Measurements from ENCODE around the gene PTX3.

Gene PTX3

DNA sequence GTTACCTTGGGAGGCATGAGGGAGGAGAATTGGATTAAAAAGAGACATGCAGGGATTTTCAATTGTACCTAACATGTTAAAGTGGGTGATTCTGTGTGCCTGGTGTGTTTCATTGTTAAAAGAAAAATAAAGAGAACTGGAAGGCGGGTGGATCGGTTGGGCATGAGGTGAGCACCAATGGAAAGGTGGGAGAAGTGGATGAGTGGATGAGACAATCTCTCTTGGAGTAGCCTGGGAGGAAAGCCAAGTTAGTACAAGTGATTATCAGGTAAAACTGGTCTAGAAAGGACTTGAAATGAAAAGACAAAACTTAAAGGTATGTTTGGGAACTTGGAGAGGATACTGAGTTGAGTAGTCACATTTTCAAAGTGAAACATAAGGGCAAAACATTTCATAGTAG lies 54.5 kb downstream of the PTX3 start:
- Histone ChIP-seq H3K4me3 (no peak overlapping the region), H3K4me1 (no peaks in the 10 kb centered on the region), H3K27ac (no peak overlapping the region), H3K9me3 (no peaks in the 10 kb centered on the region), H3K27me3 (no peaks in the 10 kb centered on the region), H3K36me3 (no peaks in the 10 kb centered on the region)
- TF ChIP-seq, protein P1, sequence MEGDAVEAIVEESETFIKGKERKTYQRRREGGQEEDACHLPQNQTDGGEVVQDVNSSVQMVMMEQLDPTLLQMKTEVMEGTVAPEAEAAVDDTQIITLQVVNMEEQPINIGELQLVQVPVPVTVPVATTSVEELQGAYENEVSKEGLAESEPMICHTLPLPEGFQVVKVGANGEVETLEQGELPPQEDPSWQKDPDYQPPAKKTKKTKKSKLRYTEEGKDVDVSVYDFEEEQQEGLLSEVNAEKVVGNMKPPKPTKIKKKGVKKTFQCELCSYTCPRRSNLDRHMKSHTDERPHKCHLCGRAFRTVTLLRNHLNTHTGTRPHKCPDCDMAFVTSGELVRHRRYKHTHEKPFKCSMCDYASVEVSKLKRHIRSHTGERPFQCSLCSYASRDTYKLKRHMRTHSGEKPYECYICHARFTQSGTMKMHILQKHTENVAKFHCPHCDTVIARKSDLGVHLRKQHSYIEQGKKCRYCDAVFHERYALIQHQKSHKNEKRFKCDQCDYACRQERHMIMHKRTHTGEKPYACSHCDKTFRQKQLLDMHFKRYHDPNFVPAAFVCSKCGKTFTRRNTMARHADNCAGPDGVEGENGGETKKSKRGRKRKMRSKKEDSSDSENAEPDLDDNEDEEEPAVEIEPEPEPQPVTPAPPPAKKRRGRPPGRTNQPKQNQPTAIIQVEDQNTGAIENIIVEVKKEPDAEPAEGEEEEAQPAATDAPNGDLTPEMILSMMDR (IDR thresholded peaks at IDR 0.05) = no peak
- intact Hi-C loops (cut with DNase I; ENCODE audit: low total_unique reads) = loop anchor here (10.0 kb wide), 1 partner anchor 286 kb away; no protein-coding TSS in a partner anchor
- DNase-seq = no peak

Data from tibial artery (tissue), 4 donors.